Parathyroid adenoma (tissue), 2 donors: ENCODE results near the gene DNAJC28.

ENCODE experiments used
- H2AFZ ChIP-seq: fragments of 300-600 bp; sonication (generic); one replicate; pipeline ENCODE4 v1.7.0; 2017; ENCODE audit warnings: antibody characterized with exemption, mild to moderate bottlenecking
- H3K27ac ChIP-seq: fragments of 300-600 bp; sonication (generic); one replicate; pipeline ENCODE4 v1.7.0; 2017
- H3K27me3 ChIP-seq: fragments of 300-600 bp; sonication (generic); one replicate; pipeline ENCODE4 v1.7.0; 2017; ENCODE audit warnings: low read length; ENCODE audit not compliant: control insufficient read depth, insufficient read depth
- H3K36me3 ChIP-seq: fragments of 300-600 bp; sonication (generic); one replicate; pipeline ENCODE4 v1.7.0; 2017; ENCODE audit warnings: low read length; ENCODE audit not compliant: control insufficient read depth, insufficient read depth
- H3K4me1 ChIP-seq: fragments of 300-600 bp; sonication (generic); one replicate; pipeline ENCODE4 v1.7.0; 2017; ENCODE audit warnings: control low read depth
- H3K4me2 ChIP-seq: fragments of 300-600 bp; sonication (generic); one replicate; pipeline ENCODE4 v1.7.0; 2017; ENCODE audit warnings: low read length
- H3K4me3 ChIP-seq: fragments of 300-600 bp; sonication (generic); one replicate; pipeline ENCODE4 v1.7.0; 2017; ENCODE audit warnings: low read depth, low read length
- H3K79me2 ChIP-seq: fragments of 300-600 bp; sonication (generic); one replicate; pipeline ENCODE4 v1.7.0; 2017; ENCODE audit warnings: control low read depth
- H3K9ac ChIP-seq: fragments of 300-600 bp; sonication (generic); one replicate; pipeline ENCODE4 v1.7.0; 2017; ENCODE audit warnings: mild to moderate bottlenecking
- H3K9me3 ChIP-seq: fragments of 300-600 bp; sonication (generic); one replicate; pipeline ENCODE4 v1.7.0; 2017; ENCODE audit warnings: low read length; ENCODE audit not compliant: control insufficient read depth
- CTCF ChIP-seq: fragments of 300-600 bp; sonication (generic); IDR thresholded peaks from one replicate; pipeline ENCODE4 v1.7.0; 2017; ENCODE audit warnings: antibody characterized with exemption, mild to moderate bottlenecking
- donor health status: primary hyperparathyroidism.

The DNAJC28 gene

DNA sequence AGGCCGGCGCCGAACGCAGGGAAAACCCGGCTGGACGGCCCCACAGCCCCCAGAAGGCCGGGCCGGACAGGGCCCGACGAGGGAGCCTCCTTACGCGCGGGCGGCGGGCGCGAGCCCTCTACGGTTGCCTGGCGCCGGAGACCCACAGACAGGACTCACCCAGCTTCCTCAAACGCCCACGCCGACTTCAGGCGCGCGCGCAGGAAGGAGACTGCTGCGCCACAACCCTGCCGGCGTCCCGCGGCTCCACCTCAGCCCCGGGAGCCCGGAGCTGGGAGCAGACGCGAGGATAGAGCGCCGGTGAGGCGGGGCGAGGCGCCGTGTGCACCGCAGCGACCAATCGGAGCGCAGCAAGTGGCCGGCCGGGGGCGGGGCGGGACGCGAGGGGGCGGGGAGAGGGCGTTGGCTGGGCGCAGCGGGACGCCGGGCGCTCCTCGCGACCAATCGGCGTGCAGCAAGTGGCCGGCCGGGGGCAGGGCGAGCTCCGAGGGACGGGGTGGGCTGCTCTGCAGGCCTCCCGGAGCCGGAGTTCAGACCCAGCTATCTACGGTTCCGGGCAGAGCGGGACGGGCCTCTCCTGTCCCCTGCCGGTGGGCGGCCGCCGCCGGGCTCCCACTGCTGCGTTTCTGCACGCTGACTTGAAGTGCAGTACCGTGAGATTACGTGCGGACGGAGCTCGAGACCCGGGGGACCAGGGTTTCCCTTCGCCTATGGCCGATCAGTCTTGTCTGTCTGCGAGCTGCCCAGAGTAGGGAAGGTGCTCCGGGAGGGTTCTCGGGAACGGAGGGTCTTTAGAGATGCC, 11.6 kb downstream of the DNAJC28 start, which contains the start of gene TMEM50B:
TSS of gene TMEM50B (minus strand) at position 296 of the 802 bp plus-strand sequence. CDS start 11,089 bp downstream, outside the sequence.
- no peaks in the 10 kb centered on the region for H3K36me3 ChIP-seq
- no peaks in the 10 kb centered on the region for H3K27me3 ChIP-seq
- TF ChIP-seq CTCF: peak; percentile 40
- peak within 1 kb of the TSS; percentile 95 for H2AFZ ChIP-seq
- H3K4me2 ChIP-seq: peak within 1 kb of the TSS; percentile 96
- peak within 1 kb of the TSS; percentile 37 for H3K9ac ChIP-seq
- no peaks in the 10 kb centered on the region for H3K9me3 ChIP-seq
- H3K4me1 ChIP-seq: no peaks in the 10 kb centered on the region
- H3K4me3 ChIP-seq: peak within 1 kb of the TSS; percentile 84
- peaks cover 14% of the 10 kb centered on the region for H3K79me2 ChIP-seq
- peak within 1 kb of the TSS; percentile 83 for H3K27ac ChIP-seq

DNA sequence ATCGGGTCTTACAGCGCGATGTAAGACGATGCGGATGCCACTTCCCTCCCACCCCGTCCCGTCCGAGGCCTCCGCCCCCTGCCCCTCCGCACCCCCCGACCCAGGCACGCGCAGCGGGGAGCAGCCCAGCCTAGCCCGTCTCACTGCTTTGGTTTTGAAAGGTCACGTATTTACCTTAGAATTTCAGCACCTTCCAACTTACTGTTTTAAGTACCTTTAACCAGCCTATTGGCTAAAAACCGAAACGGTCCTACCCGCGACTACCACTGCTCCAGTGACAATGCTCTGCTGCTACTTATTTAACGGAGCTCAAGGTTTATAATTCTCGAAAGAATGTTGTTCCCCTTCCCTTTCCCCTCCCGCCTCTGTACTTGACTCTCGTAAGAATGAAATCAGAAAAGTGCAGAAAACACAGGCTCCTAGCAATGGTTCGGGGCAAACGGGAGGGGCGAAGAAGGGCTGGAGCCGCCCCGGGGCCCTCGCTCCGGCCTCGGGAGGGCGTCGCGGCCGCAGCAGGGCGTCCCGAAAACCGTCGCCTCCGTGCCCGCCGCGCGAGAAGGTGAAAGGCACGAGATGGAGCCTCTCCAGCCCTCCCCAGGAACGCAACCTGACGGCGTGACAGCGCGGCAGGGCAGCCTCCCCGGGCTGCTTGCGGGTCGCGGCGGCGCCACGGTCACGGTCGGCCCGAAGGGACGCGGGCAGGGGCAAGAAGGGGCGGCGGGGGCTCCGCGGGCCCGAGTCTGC, 12.4 kb downstream of the DNAJC28 start:
- Histone ChIP-seq H3K4me1 (no peaks in the 10 kb centered on the region), H3K27ac (peak overlapping the region; percentile 83), H3K9ac (peak overlapping the region; percentile 37), H3K36me3 (no peaks in the 10 kb centered on the region), H3K9me3 (no peaks in the 10 kb centered on the region), H3K79me2 (peaks cover 17% of the 10 kb centered on the region), H3K27me3 (no peaks in the 10 kb centered on the region), H2AFZ (peak overlapping the region; percentile 82), H3K4me2 (peak overlapping the region; percentile 68), H3K4me3 (peak overlapping the region; percentile 84)
- no peak for TF ChIP-seq CTCF

DNA sequence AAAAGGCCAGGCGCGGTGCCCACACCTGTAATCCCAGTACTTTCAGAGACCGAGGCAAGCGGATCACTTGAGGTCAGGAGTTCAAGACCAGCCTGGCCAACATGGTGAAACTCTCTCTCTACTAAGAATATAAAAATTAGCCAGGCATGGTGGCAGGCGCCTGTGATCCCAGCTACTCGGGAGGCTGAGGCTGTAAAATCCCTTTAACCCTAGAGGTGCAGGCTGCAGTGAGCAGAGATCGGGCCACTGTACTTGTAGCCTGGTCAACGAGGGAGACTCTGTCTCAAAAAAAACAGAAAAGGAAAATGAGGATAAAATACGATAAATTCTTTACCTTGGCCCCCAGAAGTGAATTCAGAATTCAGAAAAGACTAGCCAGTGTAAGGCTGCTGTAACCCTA, 13.3 kb downstream of the DNAJC28 start:
- H3K79me2 ChIP-seq: peaks cover 20% of the 10 kb centered on the region
- no peak overlapping the region for H3K27ac ChIP-seq
- no peak overlapping the region for H2AFZ ChIP-seq
- H3K4me2 ChIP-seq: peak overlapping the region; percentile 68
- no peaks in the 10 kb centered on the region for H3K36me3 ChIP-seq
- TF ChIP-seq CTCF: no peak
- peak overlapping the region; percentile 84 for H3K4me3 ChIP-seq
- H3K9ac ChIP-seq: no peak overlapping the region
- H3K4me1 ChIP-seq: no peaks in the 10 kb centered on the region
- H3K27me3 ChIP-seq: no peaks in the 10 kb centered on the region
- H3K9me3 ChIP-seq: no peaks in the 10 kb centered on the region

DNA sequence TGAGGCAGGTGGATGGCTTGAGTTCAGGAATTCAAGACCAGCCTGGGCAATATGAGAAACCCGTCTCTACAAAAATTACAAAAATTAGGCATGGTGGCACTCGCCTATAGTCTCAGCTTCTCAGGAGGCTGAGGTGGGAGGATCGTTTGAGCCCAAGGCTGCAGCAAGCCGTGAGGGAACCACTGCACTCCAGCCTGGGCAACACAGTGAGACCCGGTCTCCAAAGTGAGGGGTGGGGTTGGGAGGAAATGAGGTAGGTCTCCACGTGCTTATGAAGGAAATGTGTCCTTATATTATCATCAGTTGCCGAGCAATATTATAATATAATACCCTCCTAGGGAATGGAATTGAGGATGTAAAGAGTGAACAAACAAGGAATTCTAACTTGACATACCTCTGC, 14.4 kb downstream of the DNAJC28 start:
- Histone ChIP-seq H3K36me3 (no peaks in the 10 kb centered on the region), H3K9me3 (no peaks in the 10 kb centered on the region), H3K27ac (no peak overlapping the region), H3K4me1 (no peaks in the 10 kb centered on the region), H3K4me3 (no peak overlapping the region), H3K9ac (no peak overlapping the region), H3K4me2 (no peak overlapping the region), H3K27me3 (no peaks in the 10 kb centered on the region), H3K79me2 (peaks cover 20% of the 10 kb centered on the region), H2AFZ (no peak overlapping the region)
- no peak for TF ChIP-seq CTCF
